Neural progenitor cell (in vitro differentiated cells): Measurements from ENCODE around the gene TSHZ2. TPM values are rescaled to one million over a fixed set of nuclear protein-coding genes. Genes with fewer than 3 reads are reported as not detected.
"Not testable (repeated sequence)": the region's sequence is repeated elsewhere in the genome, so short reads cannot be mapped to it uniquely, and the experiment has no call there.

Experiments
- DNase-seq: peaks from one replicate; pipeline ENCODE4 v3.0.0-alpha.2; 2016; ENCODE audit warnings: low spot score
- H2AFZ ChIP-seq: fragments of 200-600 bp; sonication (generic); replicated peaks from 2 replicates; pipeline ENCODE4 v1.6.1; 2016; ENCODE audit warnings: antibody characterized with exemption
- H3F3A ChIP-seq: fragments of 200-600 bp; sonication (generic); 2 replicates; pipeline ENCODE4 v1.6.1; 2016; ENCODE audit warnings: antibody characterized with exemption, low read depth
- H3K27ac ChIP-seq: fragments of 200-600 bp; sonication (generic); 2 replicates; pipeline ENCODE4 v1.5.1; 2016; ENCODE audit warnings: mild to moderate bottlenecking
- H3K27me3 ChIP-seq: fragments of 200-600 bp; sonication (generic); 2 replicates; pipeline ENCODE4 v1.6.1; 2016; ENCODE audit warnings: mild to moderate bottlenecking, moderate library complexity
- H3K36me3 ChIP-seq: fragments of 200-600 bp; sonication (generic); 2 replicates; pipeline ENCODE4 v1.5.1; 2016
- H3K4me1 ChIP-seq: fragments of 200-600 bp; sonication (generic); 2 replicates; pipeline ENCODE4 v1.6.1; 2016; ENCODE audit warnings: mixed run types
- H3K4me2 ChIP-seq: fragments of 200-600 bp; sonication (generic); 2 replicates; pipeline ENCODE4 v1.6.1; 2016
- H3K4me3 ChIP-seq: fragments of 200-600 bp; sonication (generic); 2 replicates; pipeline ENCODE4 v1.5.1; 2016
- H3K79me2 ChIP-seq: fragments of 200-600 bp; sonication (generic); 2 replicates; pipeline ENCODE4 v1.6.1; 2016; ENCODE audit warnings: low read depth
- H3K9ac ChIP-seq: fragments of 200-600 bp; sonication (generic); 2 replicates; pipeline ENCODE4 v1.6.1; 2016
- H3K9me3 ChIP-seq: fragments of 200-600 bp; sonication (generic); 2 replicates; pipeline ENCODE4 v1.5.1; 2016; ENCODE audit warnings: low read depth
- H4K20me1 ChIP-seq: fragments of 200-600 bp; sonication (generic); 2 replicates; pipeline ENCODE4 v1.6.1; 2016; ENCODE audit warnings: low read depth
- H3K27ac Mint-ChIP-seq: 3 replicates; pipeline ENCODE4 v1.8.0; 2021; ENCODE audit warnings: mixed read lengths
- H3K27me3 Mint-ChIP-seq: 2 replicates; pipeline ENCODE4 v1.8.0; 2022; ENCODE audit warnings: low read depth, mild to moderate bottlenecking, inconsistent platforms, moderate library complexity, mixed read lengths; ENCODE audit not compliant: insufficient read depth
- H3K36me3 Mint-ChIP-seq: 3 replicates; pipeline ENCODE4 v1.8.0; 2021; ENCODE audit warnings: mixed read lengths
- H3K4me1 Mint-ChIP-seq: 3 replicates; pipeline ENCODE4 v1.8.0; 2021; ENCODE audit warnings: mixed read lengths
- H3K4me3 Mint-ChIP-seq: 3 replicates; pipeline ENCODE4 v1.8.0; 2021; ENCODE audit warnings: mild to moderate bottlenecking, moderate library complexity, mixed read lengths
- H3K9me3 Mint-ChIP-seq: 3 replicates; pipeline ENCODE4 v1.8.0; 2020; ENCODE audit warnings: mixed read lengths
- EZH2 ChIP-seq: fragments of 200-600 bp; sonication (generic); IDR thresholded peaks from 2 replicates; pipeline ENCODE4 v1.6.1; 2017; ENCODE audit warnings: antibody characterized with exemption, mild to moderate bottlenecking, moderate library complexity
- EZH2phosphoT487 ChIP-seq: fragments of 200-600 bp; sonication (generic); IDR thresholded peaks from 2 replicates; pipeline ENCODE4 v1.6.1; 2017; ENCODE audit warnings: antibody characterized with exemption
- total RNA-seq: library from RNA; depleted of rRNA; stranded (reverse); fragments of >200 nt; gene quantifications from 2 replicates; pipeline ENCODE4 v1.2.3, GENCODE V29; 2015; ENCODE audit warnings: low replicate concordance
- TF ChIP-seq, protein P1 (sequence below): fragments of 200-600 bp; sonication (generic); IDR thresholded peaks from 2 replicates; pipeline ENCODE4 v1.5.1; 2017; ENCODE audit warnings: antibody characterized with exemption, mild to moderate bottlenecking

TSHZ2 gene
- total RNA-seq, 1 donor from 2014 or later = 1.8 TPM

DNA sequence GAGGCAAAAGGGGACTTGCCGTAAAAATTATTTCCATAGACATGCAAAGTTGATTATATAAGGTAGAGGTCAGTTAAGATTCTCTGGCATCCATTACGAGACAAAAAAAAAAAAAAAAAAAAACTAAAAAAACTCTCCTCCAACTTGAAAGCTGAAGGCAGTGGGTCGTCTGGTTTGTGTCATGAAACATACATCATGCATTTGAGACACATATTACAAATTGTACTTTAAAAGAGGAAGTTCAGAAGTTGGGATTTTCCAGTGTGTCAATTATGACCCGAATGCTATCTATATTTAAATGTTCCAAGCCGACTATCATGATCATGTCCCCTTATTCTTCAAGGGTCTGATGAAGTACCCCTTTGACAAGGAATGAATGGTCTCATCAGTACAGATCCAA, 496.4 kb downstream of the TSHZ2 start:
- no peaks in the 10 kb centered on the region for H3K79me2 ChIP-seq
- no peaks in the 10 kb centered on the region for H3K27me3 ChIP-seq
- H3K4me3 ChIP-seq = no peak overlapping the region
- H3K9me3 ChIP-seq = no peaks in the 10 kb centered on the region
- no peak overlapping the region for H3K4me2 ChIP-seq
- H3K36me3 ChIP-seq = no peaks in the 10 kb centered on the region
- Mint-ChIP-seq H3K9me3 (peaks cover 9% of the 10 kb centered on the region), H3K4me3 (no peak overlapping the region), H3K27me3 (peaks cover 6% of the 10 kb centered on the region), H3K4me1 (peaks cover 6% of the 10 kb centered on the region), H3K36me3 (peaks cover 7% of the 10 kb centered on the region), H3K27ac (no peak overlapping the region)
- no peak for DNase-seq
- no peak overlapping the region for H3K9ac ChIP-seq
- no peak overlapping the region for H2AFZ ChIP-seq
- TF ChIP-seq EZH2phosphoT487 (no peak), EZH2 (no peak)
- H3K4me1 ChIP-seq = no peaks in the 10 kb centered on the region
- H4K20me1 ChIP-seq = no peaks in the 10 kb centered on the region
- H3K27ac ChIP-seq = no peak overlapping the region
- H3F3A ChIP-seq = no peaks in the 10 kb centered on the region

DNA sequence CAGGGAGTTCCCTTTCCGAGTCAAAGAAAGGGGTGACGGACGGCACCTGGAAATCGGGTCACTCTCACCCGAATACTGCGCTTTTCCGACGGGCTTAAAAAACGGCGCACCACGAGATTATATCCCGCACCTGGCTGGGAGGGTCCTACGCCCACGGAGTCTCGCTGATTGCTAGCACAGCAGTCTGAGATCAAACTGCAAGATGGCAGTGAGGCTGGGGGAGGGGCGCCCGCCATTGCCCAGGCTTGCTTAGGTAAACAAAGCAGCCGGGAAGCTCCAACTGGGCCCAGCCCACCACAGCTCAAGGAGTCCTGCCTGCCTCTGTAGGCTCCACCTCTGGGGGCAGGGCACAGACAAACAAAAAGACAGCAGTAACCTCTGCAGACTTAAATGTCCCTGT, 500.7 kb downstream of the TSHZ2 start:
- H3K9me3 ChIP-seq, H3K27me3 ChIP-seq, H3K27ac Mint-ChIP-seq, H3K27ac ChIP-seq, H3K79me2 ChIP-seq, H4K20me1 ChIP-seq, H3K4me3 ChIP-seq, H3K4me2 ChIP-seq, DNase-seq, H3K36me3 ChIP-seq, H3K4me1 Mint-ChIP-seq, H3K9ac ChIP-seq, H3K36me3 Mint-ChIP-seq, H3F3A ChIP-seq, H2AFZ ChIP-seq, H3K4me1 ChIP-seq, H3K4me3 Mint-ChIP-seq, H3K27me3 Mint-ChIP-seq: not testable (repeated sequence)
- peaks cover 11% of the 10 kb centered on the region for H3K9me3 Mint-ChIP-seq

DNA sequence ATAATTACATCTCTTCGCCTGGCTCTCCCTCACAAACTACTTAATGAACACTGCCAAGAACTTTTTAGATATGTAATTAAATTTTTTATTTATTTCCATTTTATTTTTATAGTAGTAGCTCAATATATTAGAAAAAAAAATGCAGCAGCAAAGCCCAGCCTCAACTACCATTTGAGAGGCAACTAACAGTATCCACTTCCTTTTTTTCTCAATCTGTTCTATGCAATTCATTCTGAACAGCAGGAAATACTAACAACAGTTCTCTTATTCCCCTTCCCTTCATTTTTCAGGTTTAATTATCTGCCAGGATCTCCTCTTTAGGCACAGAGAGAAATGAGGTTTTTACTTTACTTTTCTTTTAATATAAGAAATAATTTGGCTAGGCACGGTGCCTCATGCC, 508.8 kb downstream of the TSHZ2 start:
- H3K4me3 ChIP-seq = no peak overlapping the region
- TF ChIP-seq EZH2 = no peak
- TF ChIP-seq EZH2phosphoT487 = no peak
- TF ChIP-seq, protein P1, sequence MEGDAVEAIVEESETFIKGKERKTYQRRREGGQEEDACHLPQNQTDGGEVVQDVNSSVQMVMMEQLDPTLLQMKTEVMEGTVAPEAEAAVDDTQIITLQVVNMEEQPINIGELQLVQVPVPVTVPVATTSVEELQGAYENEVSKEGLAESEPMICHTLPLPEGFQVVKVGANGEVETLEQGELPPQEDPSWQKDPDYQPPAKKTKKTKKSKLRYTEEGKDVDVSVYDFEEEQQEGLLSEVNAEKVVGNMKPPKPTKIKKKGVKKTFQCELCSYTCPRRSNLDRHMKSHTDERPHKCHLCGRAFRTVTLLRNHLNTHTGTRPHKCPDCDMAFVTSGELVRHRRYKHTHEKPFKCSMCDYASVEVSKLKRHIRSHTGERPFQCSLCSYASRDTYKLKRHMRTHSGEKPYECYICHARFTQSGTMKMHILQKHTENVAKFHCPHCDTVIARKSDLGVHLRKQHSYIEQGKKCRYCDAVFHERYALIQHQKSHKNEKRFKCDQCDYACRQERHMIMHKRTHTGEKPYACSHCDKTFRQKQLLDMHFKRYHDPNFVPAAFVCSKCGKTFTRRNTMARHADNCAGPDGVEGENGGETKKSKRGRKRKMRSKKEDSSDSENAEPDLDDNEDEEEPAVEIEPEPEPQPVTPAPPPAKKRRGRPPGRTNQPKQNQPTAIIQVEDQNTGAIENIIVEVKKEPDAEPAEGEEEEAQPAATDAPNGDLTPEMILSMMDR = no peak
- no peak overlapping the region for H3K27ac ChIP-seq
- H3K36me3 ChIP-seq = no peaks in the 10 kb centered on the region
- no peaks in the 10 kb centered on the region for H3K9me3 ChIP-seq
- H3K4me1 ChIP-seq = no peaks in the 10 kb centered on the region
- H3K27me3 ChIP-seq = no peaks in the 10 kb centered on the region
- H3K79me2 ChIP-seq = no peaks in the 10 kb centered on the region
- H3K27ac Mint-ChIP-seq = no peak overlapping the region
- H3K9ac ChIP-seq = no peak overlapping the region
- H4K20me1 ChIP-seq = no peaks in the 10 kb centered on the region
- no peak overlapping the region for H3K4me3 Mint-ChIP-seq
- H3K9me3 Mint-ChIP-seq = no peaks in the 10 kb centered on the region
- no peaks in the 10 kb centered on the region for H3K36me3 Mint-ChIP-seq
- no peak for DNase-seq
- no peaks in the 10 kb centered on the region for H3F3A ChIP-seq
- no peak overlapping the region for H2AFZ ChIP-seq
- peaks cover 4% of the 10 kb centered on the region for H3K27me3 Mint-ChIP-seq
- no peak overlapping the region for H3K4me2 ChIP-seq
- no peaks in the 10 kb centered on the region for H3K4me1 Mint-ChIP-seq

DNA sequence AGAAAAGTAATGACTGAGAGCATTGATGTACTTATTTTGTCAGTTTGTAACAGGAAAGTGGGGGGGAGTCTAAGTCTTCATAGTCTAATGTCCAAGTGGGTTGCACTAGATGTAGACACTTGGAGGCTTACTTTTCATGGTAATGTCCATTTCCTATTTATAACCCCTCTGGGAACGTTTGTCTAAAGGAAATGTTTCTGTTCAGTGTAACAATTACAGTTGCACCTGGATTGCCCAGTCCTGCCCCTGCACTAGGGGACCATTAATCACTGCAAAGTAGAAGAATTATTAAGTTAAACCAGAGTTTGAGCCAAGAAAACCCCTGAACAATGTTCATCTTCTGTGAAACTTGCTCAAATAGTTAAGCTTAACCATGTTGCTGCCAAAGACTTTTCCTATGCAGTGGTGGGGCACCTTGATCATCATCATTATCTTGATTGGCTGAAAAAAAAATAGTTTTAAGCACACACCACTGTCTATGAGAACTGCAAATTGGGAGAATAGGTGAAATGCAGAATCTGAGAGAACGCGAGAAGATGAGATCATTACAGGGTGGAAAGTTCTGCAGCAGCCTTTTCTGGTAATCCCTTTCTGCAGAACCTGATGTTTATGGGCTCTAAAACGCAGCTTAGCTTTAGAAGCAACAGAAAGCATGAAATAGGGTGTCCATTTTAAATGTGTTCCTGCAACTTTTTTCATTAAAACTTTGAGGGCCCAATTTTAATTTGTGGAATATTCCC, 515.5 kb downstream of the TSHZ2 start:
- no peaks in the 10 kb centered on the region for H3F3A ChIP-seq
- no peak overlapping the region for H3K4me2 ChIP-seq
- no peak overlapping the region for H3K27ac ChIP-seq
- no peak for DNase-seq
- TF ChIP-seq, protein P1 = no peak
- TF ChIP-seq EZH2 (no peak), EZH2phosphoT487 (no peak)
- no peaks in the 10 kb centered on the region for H4K20me1 ChIP-seq
- H3K4me1 ChIP-seq = no peaks in the 10 kb centered on the region
- no peaks in the 10 kb centered on the region for H3K27me3 ChIP-seq
- no peaks in the 10 kb centered on the region for H3K9me3 ChIP-seq
- Mint-ChIP-seq H3K4me3 (no peak overlapping the region), H3K4me1 (peaks cover 16% of the 10 kb centered on the region), H3K36me3 (no peaks in the 10 kb centered on the region), H3K9me3 (no peaks in the 10 kb centered on the region), H3K27me3 (peaks cover 2% of the 10 kb centered on the region), H3K27ac (no peak overlapping the region)
- H3K9ac ChIP-seq = no peak overlapping the region
- peaks cover 3% of the 10 kb centered on the region for H3K79me2 ChIP-seq
- no peak overlapping the region for H3K4me3 ChIP-seq
- no peaks in the 10 kb centered on the region for H3K36me3 ChIP-seq
- H2AFZ ChIP-seq = no peak overlapping the region
